Right forelimb (tissue), 1 donor: Measurements from ENCODE around the gene BHMT2.

Experiments
- DNase-seq: peaks from one replicate; pipeline ENCODE4 v3.0.0-alpha.2; 2018

BHMT2 gene, protein sequence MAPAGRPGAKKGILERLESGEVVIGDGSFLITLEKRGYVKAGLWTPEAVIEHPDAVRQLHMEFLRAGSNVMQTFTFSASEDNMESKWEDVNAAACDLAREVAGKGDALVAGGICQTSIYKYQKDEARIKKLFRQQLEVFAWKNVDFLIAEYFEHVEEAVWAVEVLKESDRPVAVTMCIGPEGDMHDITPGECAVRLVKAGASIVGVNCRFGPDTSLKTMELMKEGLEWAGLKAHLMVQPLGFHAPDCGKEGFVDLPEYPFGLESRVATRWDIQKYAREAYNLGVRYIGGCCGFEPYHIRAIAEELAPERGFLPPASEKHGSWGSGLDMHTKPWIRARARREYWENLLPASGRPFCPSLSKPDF

DNA sequence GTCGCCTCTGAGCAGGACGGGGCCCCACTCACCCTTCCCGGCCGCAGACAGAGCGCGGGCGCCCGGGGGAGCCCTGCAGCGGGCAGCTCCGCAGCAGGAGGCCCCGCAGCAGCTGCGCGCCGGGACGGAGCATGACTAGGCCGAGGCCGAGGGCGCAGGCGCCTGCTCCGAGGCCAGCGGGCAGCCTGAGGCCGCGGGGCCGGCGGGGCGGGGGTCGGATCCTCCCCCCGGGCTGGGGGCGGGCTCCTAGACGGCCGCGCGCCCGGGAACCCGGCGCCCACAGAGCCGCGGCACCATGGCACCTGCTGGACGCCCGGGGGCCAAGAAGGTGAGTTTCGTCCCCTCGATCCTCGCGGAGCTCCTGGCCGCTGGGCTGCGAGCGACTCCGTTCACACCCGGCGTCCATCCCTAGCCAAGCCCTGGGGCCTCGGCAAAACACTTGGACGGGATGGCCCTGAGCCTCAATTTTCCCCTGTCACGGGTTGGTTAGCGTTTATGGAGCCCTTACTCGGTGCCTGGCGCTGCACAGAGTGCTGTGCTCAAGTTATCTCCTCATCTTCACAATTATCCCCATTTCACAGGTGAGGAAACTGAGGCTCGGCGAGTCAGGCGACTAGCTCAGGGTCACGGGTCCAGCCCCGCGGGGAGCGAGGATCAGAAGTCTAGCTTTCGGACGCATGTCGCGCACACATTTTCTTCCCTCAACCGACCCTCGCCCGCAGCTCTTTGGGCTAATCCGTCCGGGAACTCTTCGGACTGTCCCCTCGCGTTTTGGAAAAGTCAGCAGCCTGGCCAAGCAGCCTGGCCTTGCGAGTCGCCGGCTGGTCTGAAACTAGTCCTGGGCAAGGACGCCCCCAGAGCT is at the start of gene BHMT2, which contains the start of gene DMGDH:
BHMT2 (plus strand) TSS at position 280 of the 862 bp plus-strand sequence; CDS start at position 296, 16 bp downstream.
DMGDH (minus strand) TSS at position 187 of the 862 bp plus-strand sequence; CDS start at position 133, 54 bp downstream.
- DNase-seq, result peak; percentile 68

GRCh38 chr5:79020861-79021561 is 48.6 kb upstream of the BHMT2 start:
- DNase-seq, result peak; percentile 67

DNA sequence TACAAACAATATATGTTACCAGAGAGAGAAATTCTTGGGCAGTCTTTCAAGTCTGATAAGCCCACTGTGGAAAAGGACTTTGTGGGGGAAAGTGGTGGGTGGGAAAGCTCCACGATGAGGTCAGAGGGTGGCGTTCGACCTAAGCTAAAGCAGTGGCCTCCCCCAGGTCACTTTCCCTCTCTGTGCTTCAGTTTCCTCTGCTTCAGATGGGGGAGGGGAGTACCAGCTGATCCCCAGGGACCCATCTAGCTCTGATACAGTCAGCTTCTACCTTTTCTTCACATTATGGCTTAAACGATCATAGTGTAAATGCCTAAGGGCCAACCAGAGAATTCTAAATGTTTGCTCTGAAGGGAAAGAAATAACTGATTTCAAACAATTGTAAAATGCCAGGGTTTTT is 47.8 kb upstream of the BHMT2 start:
- no peak for DNase-seq

DNA sequence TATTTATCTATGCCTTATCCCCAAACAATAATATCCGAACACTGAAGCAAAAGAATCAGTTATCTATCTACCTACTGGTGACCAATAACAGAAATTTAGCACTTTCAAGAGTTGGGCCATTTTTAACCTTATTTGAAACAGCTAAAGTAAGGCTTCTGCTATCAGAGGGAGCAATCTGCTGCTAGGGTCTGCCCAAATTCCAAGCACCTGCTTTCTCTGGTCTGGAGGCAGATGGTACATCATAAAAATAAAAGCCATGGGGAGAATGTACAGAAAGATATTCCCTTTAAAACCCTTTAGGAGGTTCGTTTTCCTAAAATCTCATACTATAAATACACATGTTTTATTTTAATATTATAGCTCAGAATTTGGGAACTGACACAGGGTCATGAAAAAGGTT is 46.8 kb upstream of the BHMT2 start:
- no peak for DNase-seq

GRCh38 chr5:79023348-79023747 is 46.2 kb upstream of the BHMT2 start:
- no peak for DNase-seq

GRCh38 chr5:79023947-79024346 is 45.6 kb upstream of the BHMT2 start:
- no peak for DNase-seq

DNA sequence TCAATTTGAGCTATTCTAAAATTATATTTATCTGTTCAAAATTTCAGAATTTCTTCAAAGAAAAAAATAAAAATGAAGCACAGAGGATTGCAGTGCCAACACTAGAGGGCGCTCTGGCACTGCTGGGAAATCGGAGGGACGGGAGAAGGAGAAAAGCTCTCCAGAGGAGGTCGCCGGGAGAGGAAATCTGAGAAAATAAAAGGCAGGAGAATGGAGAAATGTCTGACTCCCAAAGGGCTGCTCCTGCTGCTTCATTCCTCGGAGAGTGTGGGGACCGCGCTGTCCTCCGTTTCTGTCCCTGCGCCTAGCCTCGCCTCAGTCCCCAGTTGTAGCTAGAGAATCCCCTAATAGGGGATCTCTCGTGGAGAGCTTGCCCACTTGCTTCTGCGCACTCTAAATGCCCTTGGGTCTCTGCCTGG is 44.5 kb upstream of the BHMT2 start:
- DNase-seq, result peak; percentile 85

DNA sequence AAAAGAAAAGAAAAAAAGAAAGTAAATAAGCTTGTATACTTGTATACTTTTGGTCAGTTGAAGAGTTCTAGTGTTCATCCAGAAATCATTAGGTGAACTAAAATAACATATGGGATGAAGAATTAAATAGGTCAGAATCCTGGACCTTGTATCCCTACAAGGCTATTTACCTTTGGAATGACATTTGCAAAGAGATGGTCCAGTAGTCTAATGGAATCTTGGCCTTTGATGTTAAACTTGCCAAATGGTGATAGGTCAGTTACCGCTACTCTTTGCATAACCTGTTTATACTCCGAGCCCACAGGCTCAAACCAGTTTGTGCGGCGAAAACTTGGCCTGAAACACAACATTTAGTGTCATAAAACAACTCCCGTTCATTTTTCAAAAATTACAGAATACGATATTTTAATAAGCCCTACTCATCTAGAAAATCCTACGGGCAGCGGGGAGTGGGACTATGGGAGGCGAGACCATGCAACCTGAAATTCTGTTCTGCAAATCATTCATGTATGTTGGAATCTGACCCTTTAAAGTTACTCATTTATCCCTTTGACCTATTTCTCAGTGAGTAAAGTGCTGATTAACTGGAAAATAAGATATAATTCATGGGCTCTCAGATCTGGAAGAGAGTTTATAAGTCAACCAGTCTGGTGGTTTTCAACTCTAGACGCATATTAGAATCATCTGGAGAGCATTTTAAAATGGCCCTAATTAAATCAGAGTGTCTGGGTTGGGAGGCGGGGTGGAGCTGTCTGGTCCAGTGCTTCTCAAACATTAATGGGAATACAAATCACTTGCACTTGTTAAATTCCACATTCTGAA is 38.7 kb upstream of the BHMT2 start:
- DNase-seq, result no peak

GRCh38 chr5:79031485-79031867 is 38.1 kb upstream of the BHMT2 start:
- no peak for DNase-seq

DNA sequence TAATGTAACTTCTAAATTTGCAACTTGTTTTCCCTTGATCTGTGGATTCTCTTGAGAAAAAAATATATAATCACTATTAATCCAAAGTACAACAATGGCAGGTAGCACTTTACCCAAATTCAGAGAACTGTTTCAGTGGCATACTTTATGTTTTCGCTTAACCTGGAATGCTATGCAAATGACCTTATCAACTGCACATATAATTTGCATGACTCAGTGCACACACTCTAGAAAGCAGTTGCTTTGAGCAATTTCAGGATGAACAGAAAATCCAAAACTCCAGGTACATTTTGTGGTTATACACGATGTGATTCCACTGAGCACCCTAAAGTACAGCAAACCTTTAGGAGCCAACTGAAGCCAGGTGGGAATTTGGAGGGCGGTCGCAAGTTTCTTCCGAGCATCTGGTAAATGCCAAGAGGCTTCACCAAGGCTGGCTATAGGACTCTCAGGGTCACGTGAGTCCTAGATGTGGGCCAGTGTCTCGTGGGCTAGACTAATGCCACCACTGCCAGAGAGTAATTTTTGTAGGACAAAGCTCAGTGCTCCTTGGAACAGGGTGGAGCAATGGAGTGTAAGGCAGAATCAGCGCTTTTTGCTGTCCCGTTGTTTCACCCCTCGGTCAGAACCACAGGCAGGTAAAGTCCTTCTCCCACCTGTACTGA is 37.4 kb upstream of the BHMT2 start:
- no peak for DNase-seq

DNA sequence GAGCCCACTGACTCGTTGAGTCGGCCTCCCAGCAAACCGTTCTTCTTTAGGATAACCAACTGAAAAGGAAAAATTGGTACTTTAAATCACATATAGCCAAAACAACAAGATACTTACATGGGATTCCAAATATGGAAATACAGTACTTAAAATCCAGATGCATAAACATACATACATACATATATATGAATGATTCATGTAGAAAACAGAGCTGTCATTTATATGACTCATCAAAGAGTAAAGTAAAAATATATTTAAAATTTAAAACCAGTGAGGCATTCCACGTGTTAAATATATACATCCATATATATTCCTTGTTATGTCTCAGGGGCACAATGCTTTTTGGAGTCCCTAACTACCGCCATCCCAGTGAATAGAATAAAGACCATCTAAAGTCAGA is 36.8 kb upstream of the BHMT2 start:
- no peak for DNase-seq

DNA sequence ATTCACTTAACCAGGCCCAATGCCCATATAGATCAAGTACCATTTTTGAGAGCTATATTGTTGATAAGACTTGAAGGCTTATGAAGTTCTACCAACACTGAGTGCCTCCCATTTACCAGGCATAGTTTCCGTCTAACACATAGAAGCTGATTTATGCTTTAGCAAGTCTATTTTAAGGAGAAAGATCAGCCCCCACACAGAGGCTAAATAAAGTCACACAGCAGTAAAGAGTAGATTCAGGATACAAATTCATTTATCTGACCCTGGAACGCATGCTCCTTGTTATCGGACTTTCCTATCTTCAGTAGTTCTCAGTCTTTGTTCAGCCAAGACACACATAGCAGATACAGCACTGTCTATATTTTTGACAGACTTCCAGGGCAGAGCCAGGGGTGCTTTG is 34.3 kb upstream of the BHMT2 start:
- DNase-seq, result no peak

DNA sequence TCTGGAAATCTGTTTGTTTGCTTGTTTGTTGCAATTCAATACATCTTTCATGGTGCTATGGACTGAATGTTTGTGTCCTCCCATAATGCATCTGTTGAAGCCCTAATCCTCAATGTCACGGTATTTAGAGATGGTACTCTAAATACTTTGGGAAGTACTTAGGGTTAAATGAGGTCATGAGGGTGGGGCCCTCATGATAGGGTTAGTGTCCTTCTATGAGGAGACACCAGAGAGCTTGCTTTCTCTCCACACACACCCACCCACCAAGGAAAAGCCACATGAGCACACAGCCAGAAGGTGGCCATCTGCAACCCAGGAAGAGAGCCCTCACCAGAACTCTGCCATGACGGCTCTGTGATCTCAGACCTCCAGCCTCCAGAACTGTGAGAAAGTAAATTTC is 32.8 kb upstream of the BHMT2 start:
- no peak for DNase-seq

DNA sequence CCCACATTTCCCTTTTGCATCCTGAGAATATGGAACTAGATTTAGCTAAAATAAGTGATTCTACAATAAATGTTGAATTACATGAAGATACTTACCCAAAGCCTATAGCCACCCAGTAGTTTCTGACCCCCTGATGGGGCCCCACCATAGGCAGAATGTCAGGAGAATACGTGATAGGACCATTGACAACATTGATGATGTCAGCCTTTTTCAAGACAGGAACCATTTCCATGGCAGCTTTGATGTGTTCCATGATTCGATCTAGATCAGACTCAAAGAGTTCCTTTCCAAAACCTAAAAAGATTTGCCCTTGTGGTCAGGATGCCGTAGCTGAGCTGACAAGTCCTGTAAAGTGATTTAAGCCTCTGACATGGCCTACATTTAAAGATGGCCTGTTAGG is 27.4 kb upstream of the BHMT2 start:
- no peak for DNase-seq

- no peak for DNase-seq
Observed at GRCh38 chr5:79047199-79047598, 22.4 kb upstream of the BHMT2 start.

- no peak for DNase-seq
Observed at GRCh38 chr5:79048437-79048836, 21.1 kb upstream of the BHMT2 start.

- DNase-seq, result no peak
Observed at GRCh38 chr5:79050498-79050897, 19.1 kb upstream of the BHMT2 start.

GRCh38 chr5:79053321-79053720 is 16.2 kb upstream of the BHMT2 start:
- DNase-seq, result no peak

DNA sequence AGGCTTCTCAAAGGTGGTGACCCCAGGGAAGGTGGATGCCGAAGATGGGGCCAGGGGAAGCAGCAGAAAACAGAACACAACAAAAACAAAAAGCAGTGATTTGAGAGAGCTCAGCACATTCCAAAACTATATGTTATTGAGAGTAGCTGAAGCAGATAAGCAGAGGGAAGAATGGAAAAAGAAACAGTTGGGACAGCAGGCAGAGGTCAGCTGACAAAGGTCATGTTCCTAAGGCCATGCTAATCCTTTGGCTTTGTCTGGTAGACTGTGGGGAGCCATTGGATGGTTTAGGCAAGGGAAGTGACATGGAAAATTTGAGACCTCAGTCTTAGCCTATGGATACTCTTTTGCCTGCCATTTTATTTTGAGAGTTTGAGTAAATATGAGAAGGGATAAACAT is 14.6 kb upstream of the BHMT2 start:
- no peak for DNase-seq

- no peak for DNase-seq
Observed at GRCh38 chr5:79056847-79057246, 12.7 kb upstream of the BHMT2 start.

- DNase-seq, result no peak
Observed at GRCh38 chr5:79059674-79060073, 9.9 kb upstream of the BHMT2 start.

- DNase-seq, result no peak
Observed at GRCh38 chr5:79062436-79062835, 7.1 kb upstream of the BHMT2 start.
